Epithelial cell of esophagus (primary cell): ENCODE data around the gene NOC4L.

Experiments used
- DNase-seq: peaks from one replicate; pipeline ENCODE4 v3.0.0; 2010; ENCODE audit warnings: low read depth
- H3K4me3 ChIP-seq: 2 replicates; pipeline ENCODE4 v1.5.1; 2011; ENCODE audit warnings: mild to moderate bottlenecking, low read length, control low read depth
- TF ChIP-seq, protein P1 (sequence below): IDR thresholded peaks from 2 replicates; pipeline ENCODE4 v1.5.1; 2011; ENCODE audit warnings: low read depth, mild to moderate bottlenecking, low read length, control low read depth, inconsistent platforms; ENCODE audit not compliant: insufficient read depth; ENCODE audit errors: missing control alignments

Gene NOC4L

DNA sequence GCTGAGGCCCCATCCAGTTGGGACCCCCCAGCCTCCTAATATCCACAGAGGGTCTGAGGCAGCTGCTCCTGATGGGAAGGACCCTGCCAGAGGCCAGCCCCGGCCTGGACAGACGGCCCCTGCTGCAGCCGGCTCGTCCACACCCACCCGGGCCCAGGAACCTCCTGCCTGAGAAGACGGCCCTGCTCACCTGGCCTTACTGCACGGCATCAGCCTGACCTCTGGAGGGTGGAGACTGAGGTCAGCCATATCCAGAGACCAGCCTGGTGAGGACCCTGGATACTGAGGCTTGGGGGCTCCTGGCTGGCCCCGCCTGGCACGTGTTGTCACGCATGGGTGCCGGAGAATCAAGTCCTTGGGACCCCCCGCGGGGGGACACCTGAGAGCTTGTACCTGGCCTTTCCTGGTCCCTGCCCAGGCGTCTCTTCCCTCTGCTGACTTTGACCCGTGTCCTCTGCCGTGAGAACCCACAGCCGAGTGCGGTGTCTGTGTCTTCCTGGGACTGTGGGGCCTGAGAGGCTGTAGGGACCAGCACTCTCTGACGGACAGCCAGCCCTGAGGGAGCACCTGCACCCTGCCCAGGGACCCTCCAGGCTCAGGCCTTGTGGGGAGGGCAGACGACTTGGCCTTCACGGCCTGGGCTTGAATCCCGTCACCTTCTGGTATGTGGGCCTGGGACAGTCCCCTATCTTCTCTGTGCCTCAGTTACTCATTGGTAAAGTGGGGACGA, 57.3 kb downstream of the NOC4L start:
- H3K4me3 ChIP-seq, result no peak overlapping the region
- TF ChIP-seq, protein P1, sequence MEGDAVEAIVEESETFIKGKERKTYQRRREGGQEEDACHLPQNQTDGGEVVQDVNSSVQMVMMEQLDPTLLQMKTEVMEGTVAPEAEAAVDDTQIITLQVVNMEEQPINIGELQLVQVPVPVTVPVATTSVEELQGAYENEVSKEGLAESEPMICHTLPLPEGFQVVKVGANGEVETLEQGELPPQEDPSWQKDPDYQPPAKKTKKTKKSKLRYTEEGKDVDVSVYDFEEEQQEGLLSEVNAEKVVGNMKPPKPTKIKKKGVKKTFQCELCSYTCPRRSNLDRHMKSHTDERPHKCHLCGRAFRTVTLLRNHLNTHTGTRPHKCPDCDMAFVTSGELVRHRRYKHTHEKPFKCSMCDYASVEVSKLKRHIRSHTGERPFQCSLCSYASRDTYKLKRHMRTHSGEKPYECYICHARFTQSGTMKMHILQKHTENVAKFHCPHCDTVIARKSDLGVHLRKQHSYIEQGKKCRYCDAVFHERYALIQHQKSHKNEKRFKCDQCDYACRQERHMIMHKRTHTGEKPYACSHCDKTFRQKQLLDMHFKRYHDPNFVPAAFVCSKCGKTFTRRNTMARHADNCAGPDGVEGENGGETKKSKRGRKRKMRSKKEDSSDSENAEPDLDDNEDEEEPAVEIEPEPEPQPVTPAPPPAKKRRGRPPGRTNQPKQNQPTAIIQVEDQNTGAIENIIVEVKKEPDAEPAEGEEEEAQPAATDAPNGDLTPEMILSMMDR, result no peak
- no peak for DNase-seq
